WTC11 (cell line): Measurements from ENCODE around the gene FCMR. TPM values are rescaled to one million over a fixed set of nuclear protein-coding genes. Genes with fewer than 3 reads are reported as not detected.

Experiments
- ATAC-seq: fragments of 200-7000 bp; cut with Tn5 transposase; 2 replicates; pipeline ENCODE4 v1.10.0; 2021; ENCODE audit warnings: mild to moderate bottlenecking, moderate library complexity
- CTCF ChIA-PET: fragments of 300-600 bp; sonication (Branson Sonifier 250); formaldehyde crosslinking; loops from one replicate; lab custom pipeline; 2021; ENCODE audit warnings: antibody characterized with exemption; lab: Charles Lee
- POLR2A ChIA-PET: fragments of 350-600 bp; sonication (Branson Sonifier 250); formaldehyde crosslinking; loops from one replicate; lab custom pipeline; 2021; ENCODE audit warnings: antibody characterized with exemption; lab: Charles Lee
- DNase-seq: peaks from one replicate; pipeline ENCODE4 v3.0.0; 2021; ENCODE audit warnings: low spot score
- H3K27ac Mint-ChIP-seq: 2 replicates; pipeline ENCODE4 v1.8.0; 2021; ENCODE audit warnings: mixed read lengths
- H3K27me3 Mint-ChIP-seq: 2 replicates; pipeline ENCODE4 v1.8.0; 2021; ENCODE audit warnings: low read depth, mild to moderate bottlenecking, moderate library complexity, mixed read lengths
- H3K36me3 Mint-ChIP-seq: 2 replicates; pipeline ENCODE4 v1.8.0; 2021; ENCODE audit warnings: mixed read lengths
- H3K4me1 Mint-ChIP-seq: 2 replicates; pipeline ENCODE4 v1.8.0; 2022; ENCODE audit warnings: mixed read lengths
- H3K4me3 Mint-ChIP-seq: 2 replicates; pipeline ENCODE4 v1.8.0; 2021; ENCODE audit warnings: mild to moderate bottlenecking, moderate library complexity, mixed read lengths
- H3K9me3 Mint-ChIP-seq: 2 replicates; pipeline ENCODE4 v1.8.0; 2021; ENCODE audit warnings: mixed read lengths
- ARID4B ChIP-seq: sonication (generic); formaldehyde crosslinking; IDR thresholded peaks from 2 replicates; pipeline ENCODE4 v1.8.0; 2023; ENCODE audit warnings: missing genetic modification reagents, mild to moderate bottlenecking, borderline replicate concordance
- ATF6 ChIP-seq: sonication (generic); formaldehyde crosslinking; IDR thresholded peaks from 2 replicates; pipeline ENCODE4 v1.8.1; 2023; ENCODE audit warnings: mild to moderate bottlenecking, missing genetic modification reagents
- CDX4 ChIP-seq: fragments of 250-450 bp; sonication (Bioruptor Pico); IDR thresholded peaks from 2 replicates; pipeline ENCODE4 v1.9.0; 2021; ENCODE audit warnings: moderate library complexity, mild to moderate bottlenecking, inconsistent platforms, borderline replicate concordance
- EMX1 ChIP-seq: fragments of 250-450 bp; sonication (Bioruptor Pico); IDR thresholded peaks from 2 replicates; pipeline ENCODE4 v1.8.0; 2021; ENCODE audit warnings: mild to moderate bottlenecking
- ERG ChIP-seq: fragments of 250-450 bp; sonication (Bioruptor Pico); IDR thresholded peaks from 2 replicates; pipeline ENCODE4 v1.8.0; 2021; ENCODE audit warnings: mild to moderate bottlenecking
- GTF2I ChIP-seq: fragments of 250-450 bp; sonication (Bioruptor Pico); conservative IDR thresholded peaks from 2 replicates; pipeline ENCODE4 v1.4.0; 2021; ENCODE audit warnings: mild to moderate bottlenecking
- IRF1 ChIP-seq: sonication (generic); formaldehyde crosslinking; IDR thresholded peaks from 2 replicates; pipeline ENCODE4 v1.8.0; 2023; ENCODE audit warnings: missing genetic modification reagents
- KAT7 ChIP-seq: sonication (generic); formaldehyde crosslinking; IDR thresholded peaks from 2 replicates; pipeline ENCODE4 v1.8.1; 2023; ENCODE audit warnings: missing genetic modification reagents, mild to moderate bottlenecking, borderline replicate concordance
- MLX ChIP-seq: sonication (generic); formaldehyde crosslinking; IDR thresholded peaks from 2 replicates; pipeline ENCODE4 v1.8.1; 2023; ENCODE audit warnings: mild to moderate bottlenecking, missing genetic modification reagents, moderate library complexity
- NR1H2 ChIP-seq: sonication (generic); formaldehyde crosslinking; IDR thresholded peaks from 2 replicates; pipeline ENCODE4 v1.9.0; 2021; ENCODE audit warnings: mild to moderate bottlenecking, moderate library complexity, missing genetic modification reagents
- NR2C2 ChIP-seq: sonication (generic); formaldehyde crosslinking; IDR thresholded peaks from 2 replicates; pipeline ENCODE4 v1.8.0; 2022; ENCODE audit warnings: mild to moderate bottlenecking, missing genetic modification reagents
- PRDM15 ChIP-seq: sonication (generic); formaldehyde crosslinking; IDR thresholded peaks from 2 replicates; pipeline ENCODE4 v1.8.0; 2022; ENCODE audit warnings: missing genetic modification reagents
- PREB ChIP-seq: sonication (generic); formaldehyde crosslinking; IDR thresholded peaks from 2 replicates; pipeline ENCODE4 v1.8.1; 2022; ENCODE audit warnings: mild to moderate bottlenecking, missing genetic modification reagents, moderate library complexity, borderline replicate concordance
- PRRX2 ChIP-seq: fragments of 250-450 bp; sonication (Bioruptor Pico); IDR thresholded peaks from 2 replicates; pipeline ENCODE4 v1.8.0; 2021; ENCODE audit warnings: mild to moderate bottlenecking
- SOX15 ChIP-seq: fragments of 250-450 bp; sonication (Bioruptor Pico); IDR thresholded peaks from 2 replicates; pipeline ENCODE4 v1.9.0; 2021; ENCODE audit warnings: mild to moderate bottlenecking
- TP53 ChIP-seq: sonication (generic); formaldehyde crosslinking; IDR thresholded peaks from 2 replicates; pipeline ENCODE4 v1.8.1; 2023; ENCODE audit warnings: mild to moderate bottlenecking, missing genetic modification reagents
- ZSCAN18 ChIP-seq: fragments of 250-450 bp; sonication (Bioruptor Pico); IDR thresholded peaks from 2 replicates; pipeline ENCODE4 v2.1.2; 2022; ENCODE audit warnings: mild to moderate bottlenecking, moderate library complexity
- total RNA-seq: library from RNA; stranded (reverse); gene quantifications from 3 replicates; pipeline ENCODE4 v1.2.3, GENCODE V29; 2021

Gene FCMR
- total RNA-seq, 1 experiment from 2014 or later = 1.0 TPM

GRCh38 chr1:206867239-206867638 is 54.5 kb downstream of the FCMR start:
- no peak overlapping the region for H3K27ac Mint-ChIP-seq
- ChIA-PET POLR2A (no interaction called here), CTCF (interaction anchor here (0.7 to 2.7 kb wide), 6 partner anchors 10 to 115 kb away, joined by 3 to 15 read pairs (median 4); no protein-coding TSS in a partner anchor)
- no peak for DNase-seq
- H3K9me3 Mint-ChIP-seq = peaks cover 8% of the 10 kb centered on the region
- peaks cover 17% of the 10 kb centered on the region for H3K27me3 Mint-ChIP-seq
- ATAC-seq = no peak
- H3K4me1 Mint-ChIP-seq = 0 out of 2 replicates have a peak, but pooled peaks cover 3% of the 10 kb centered on the region
- no peak overlapping the region for H3K4me3 Mint-ChIP-seq
- no peaks in the 10 kb centered on the region for H3K36me3 Mint-ChIP-seq
- no peak for TF ChIP-seq PRDM15 (CRISPR knock-in tag)
- TF ChIP-seq ARID4B = no peak
- TF ChIP-seq GTF2I (CRISPR knock-in tag) = no peak
- no peak for TF ChIP-seq EMX1
- TF ChIP-seq ERG (CRISPR knock-in tag) = no peak
- no peak for TF ChIP-seq ZSCAN18 (CRISPR knock-in tag)
- no peak for TF ChIP-seq CDX4 (CRISPR knock-in tag)
- TF ChIP-seq NR2C2 (CRISPR knock-in tag) = no peak

GRCh38 chr1:206866062-206866461 is 55.7 kb downstream of the FCMR start:
- CTCF ChIA-PET = interaction anchor here (1.2 to 2.7 kb wide), 4 partner anchors 9 to 47 kb away, joined by 3 to 15 read pairs (median 6); no protein-coding TSS in a partner anchor
- ATAC-seq (no peak), DNase-seq (no peak)
- H3K27me3 Mint-ChIP-seq = peaks cover 15% of the 10 kb centered on the region
- POLR2A ChIA-PET = no interaction called here
- H3K4me1 Mint-ChIP-seq = 0 out of 2 replicates have a peak, but pooled peaks cover 3% of the 10 kb centered on the region
- no peaks in the 10 kb centered on the region for H3K9me3 Mint-ChIP-seq
- H3K36me3 Mint-ChIP-seq = no peaks in the 10 kb centered on the region
- no peak overlapping the region for H3K4me3 Mint-ChIP-seq
- H3K27ac Mint-ChIP-seq = no peak overlapping the region
- TF ChIP-seq MLX (CRISPR knock-in tag) (no peak), ATF6 (CRISPR knock-in tag) (no peak), CDX4 (CRISPR knock-in tag) (no peak), IRF1 (no peak), PREB (no peak), KAT7 (CRISPR knock-in tag) (no peak), SOX15 (CRISPR knock-in tag) (no peak), TP53 (CRISPR knock-in tag) (no peak), NR2C2 (CRISPR knock-in tag) (no peak), PRRX2 (CRISPR knock-in tag) (no peak), NR1H2 (CRISPR knock-in tag) (no peak)
